Stimulated activated naive CD4-positive, alpha-beta T cell (primary cell): Measurements from ENCODE around the gene DPP10.
"Not testable (repeated sequence)": the region's sequence is repeated elsewhere in the genome, so short reads cannot be mapped to it uniquely, and the experiment has no call there.

Experiments
- DNase-seq, 6 experiments: peaks; one replicate each; lab custom pipeline; 2025; lab: John Stamatoyannopoulos, UW

Gene DPP10

DNA sequence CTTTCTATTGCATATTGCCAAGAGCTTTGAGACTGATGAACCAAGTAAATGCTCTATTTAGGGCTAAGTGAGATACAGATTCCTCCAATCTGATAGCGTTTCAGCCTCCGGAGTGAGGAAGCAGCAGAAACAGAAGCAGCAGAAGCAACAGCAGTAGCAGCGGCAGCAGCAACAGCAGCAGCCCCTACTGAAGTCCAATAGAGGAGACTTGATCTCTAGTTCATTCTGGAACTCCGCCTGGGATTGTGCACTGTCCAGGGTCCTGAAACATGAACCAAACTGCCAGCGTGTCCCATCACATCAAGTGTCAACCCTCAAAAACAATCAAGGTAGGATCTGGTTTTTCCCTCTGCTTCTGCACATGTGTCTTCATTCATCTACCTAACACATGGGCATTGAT lies at the start of gene DPP10:
Gene DPP10 (plus strand): TSS at position 132 of the 400 bp plus-strand sequence.
- DNase-seq, result no peak

DNA sequence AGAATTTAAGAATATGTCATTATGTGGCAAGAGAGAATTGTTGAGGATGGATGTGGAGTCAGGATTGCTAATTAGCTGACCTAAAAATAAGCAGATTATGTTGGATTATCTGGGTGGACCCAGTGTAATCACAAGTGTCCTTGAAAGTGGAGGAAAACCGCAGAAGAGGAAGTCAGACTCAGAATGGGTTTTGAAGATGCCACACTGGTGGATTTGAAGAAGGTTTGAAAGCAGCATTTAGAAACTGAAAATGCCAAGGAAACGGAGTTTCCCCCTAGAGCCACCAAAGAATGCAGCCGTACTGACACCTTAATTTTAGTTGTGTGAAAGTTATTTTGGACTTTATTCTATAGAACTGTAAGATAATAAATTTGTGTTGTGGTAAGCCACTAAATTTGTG lies 41.6 kb upstream of the DPP10 start:
- no peak for DNase-seq

DNA sequence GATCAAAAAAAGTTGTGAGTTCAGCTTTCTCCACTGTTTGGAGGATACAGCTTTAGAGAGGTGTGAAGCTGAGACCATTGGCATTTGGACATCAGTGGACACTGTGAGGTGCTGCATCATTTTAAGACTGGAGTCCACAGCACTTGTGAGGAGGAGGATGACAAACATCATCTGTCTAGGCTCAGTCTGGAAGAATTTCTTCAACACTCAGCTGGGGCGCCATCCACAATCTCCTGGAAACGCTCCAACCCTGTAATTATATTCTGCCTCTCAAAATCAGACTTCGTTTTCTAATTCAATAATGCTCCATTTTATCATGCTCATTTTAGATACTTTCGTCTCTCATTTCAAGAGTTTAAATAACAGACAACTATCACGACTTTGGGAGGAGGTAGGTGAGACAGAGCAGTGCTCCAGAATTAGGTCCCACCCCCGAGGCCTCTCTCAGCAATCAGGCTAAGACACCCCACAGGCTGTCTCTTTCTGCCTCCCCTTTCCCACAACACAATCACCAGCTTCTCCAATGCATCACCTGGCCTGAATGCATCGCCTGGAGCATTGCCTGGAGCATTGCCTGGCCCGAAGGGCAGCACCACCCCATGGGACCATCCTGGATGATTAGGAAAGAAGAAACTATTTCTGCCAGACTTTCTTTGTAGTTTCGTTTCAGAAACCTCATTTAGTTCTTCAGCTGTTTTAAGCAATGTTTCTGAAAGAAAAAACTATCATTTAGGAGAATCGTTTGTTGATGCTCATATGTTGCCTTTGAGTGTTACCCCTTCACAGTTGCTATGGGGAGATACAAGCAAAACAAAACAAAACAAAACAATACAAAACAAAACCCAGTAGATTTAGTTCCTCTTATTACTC lies 37.0 kb upstream of the DPP10 start:
- DNase-seq, result no peak

DNA sequence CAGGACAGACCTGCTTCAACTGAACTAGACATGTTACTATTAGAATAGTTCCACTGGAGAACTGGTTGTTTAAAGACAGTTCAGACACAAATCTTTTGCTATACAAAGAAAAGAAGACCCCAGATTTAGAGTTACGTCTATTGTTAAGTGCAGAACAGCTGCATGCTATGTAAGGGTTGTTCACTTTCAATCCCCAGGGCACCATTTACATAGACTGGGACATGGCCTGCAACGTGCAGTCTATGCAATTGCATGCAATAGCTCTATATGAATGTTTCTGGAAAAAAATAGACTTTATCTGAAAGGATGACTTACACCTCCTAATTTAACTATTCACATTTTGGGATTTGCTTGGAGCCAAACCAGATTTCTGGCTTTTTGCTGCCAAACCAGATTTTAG lies 36.1 kb upstream of the DPP10 start:
- DNase-seq, result no peak

DNA sequence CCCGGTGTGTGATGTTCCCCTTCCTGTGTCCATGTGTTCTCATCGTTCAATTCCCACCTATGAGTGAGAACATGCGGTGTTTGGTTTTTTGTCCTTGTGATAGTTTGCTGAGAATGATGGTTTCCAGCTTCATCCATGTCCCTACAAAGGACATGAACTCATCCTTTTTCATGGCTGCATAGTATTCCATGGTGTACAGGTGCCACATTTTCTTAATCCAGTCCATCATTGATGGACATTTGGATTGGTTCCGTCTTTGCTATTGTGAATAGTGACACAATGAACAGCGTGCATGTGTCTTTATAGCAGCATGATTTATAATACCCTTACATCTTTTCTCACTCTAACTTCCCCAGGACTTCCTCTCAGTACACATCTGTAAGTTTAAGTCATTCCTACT lies 35.1 kb upstream of the DPP10 start:
- not testable (repeated sequence) for DNase-seq

DNA sequence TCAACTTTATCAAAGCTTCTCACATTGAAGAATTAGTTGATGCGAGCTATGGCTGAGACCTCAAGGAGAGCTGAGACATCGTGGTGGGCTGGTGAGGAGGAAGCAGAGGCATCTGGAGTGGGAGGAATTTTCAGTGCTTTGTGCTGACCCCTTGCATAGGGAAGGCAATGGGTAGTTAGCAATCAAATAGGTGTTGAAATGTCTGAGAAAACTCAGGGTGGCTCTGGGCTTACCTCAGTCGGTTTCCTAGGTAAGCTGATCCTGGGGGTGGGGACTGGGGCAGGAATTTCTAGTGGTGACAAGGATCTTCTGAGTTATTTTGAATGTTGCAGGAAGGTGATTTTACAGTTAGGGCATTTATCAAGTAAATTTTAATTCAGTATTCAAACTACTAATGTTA lies 20.7 kb upstream of the DPP10 start:
- no peak for DNase-seq

DNA sequence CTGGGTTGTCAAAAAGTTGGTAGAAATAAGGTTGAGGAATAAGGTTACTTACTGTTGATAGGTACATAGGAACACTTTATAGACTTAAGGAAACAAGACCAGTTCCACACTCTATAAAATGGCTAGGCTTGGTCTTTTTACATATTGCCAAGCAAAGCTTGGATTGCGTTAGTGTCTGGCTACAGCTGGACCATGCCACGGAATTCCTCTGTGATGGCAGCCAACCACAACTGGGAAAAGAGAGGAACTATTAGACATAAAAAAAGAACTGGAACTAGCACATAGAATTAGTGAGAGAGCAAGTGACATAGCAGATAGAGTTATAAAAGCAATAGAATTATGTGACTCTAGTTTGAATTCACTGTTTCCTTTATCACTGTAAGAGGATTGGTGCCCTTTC lies 17.7 kb upstream of the DPP10 start:
- DNase-seq, result no peak

DNA sequence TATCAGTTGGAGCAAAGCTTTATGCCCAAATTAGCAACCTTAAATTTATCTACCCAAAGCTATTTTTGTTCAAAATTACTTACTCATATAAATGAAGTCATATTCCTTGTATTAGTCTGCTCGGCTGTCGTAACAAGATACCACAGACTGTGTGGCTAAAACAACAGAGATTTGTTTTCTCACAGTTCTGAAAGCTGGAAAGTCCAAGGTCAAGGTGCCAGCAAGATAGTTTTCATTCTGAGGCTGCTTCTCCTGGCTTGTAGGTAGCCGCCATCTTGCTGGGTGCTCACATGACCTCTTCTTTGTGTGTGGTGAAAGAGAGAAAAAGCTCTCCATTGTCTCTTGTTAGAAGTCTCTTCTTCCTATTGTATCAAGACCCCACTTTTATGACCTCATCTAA lies 15.7 kb upstream of the DPP10 start:
- DNase-seq, result no peak

DNA sequence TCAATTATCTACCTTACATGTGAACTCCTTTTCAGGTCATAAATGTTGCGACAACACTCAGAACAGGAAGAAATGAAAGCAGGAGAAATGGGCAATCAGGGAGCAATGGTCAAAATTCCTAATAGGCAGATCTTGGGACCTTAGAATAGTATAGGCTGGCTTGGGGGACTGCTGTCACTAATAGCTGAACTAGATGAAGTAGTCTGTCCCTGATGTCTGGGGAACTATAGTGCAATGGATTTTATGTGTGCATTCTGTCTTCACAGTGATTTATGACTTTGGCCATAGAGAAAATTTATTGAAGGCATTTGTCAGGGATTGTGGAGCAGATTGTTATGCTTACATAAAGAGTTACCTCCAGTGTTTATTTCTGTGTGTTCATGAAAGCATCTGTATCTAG lies 6.1 kb upstream of the DPP10 start:
- DNase-seq, result no peak

DNA sequence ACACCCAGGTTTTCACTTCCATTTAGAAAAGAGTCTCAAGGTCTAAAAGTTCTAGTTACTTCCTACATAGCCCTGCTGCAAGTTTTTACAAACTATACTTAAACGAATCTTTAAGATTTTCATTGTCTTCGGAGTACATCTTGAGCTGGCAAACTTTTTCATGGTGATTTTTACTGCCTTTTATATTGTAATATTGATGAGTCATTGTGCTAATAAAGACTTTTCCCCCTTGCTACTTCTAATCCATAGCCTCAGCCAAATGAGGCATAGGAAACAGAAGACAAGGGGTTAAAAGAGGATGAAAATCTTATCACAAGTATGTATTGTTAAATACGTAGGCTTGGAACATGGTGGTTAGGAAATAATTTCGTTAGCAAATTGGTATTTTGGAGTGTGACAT lies 4.1 kb downstream of the DPP10 start:
- no peak for DNase-seq

DNA sequence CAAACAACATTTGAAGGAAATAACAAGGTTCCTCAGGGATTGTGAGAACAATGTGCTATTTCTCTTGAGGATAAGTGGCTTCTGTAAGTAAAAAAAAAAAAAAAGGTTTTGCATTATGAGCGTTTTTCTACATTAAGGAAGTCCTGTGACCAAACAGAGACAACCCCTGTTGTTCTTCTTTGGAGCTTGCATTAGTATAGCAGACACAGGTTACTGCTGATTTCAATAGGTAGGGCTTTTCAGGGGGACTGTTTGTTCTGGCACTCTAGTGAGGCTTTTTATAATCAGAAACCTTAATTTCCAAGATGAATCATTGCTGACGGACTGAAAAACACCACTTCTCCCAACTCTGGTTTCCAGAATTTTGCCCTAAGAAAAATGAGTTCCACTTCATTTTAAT lies 8.2 kb downstream of the DPP10 start:
- DNase-seq, result no peak

DNA sequence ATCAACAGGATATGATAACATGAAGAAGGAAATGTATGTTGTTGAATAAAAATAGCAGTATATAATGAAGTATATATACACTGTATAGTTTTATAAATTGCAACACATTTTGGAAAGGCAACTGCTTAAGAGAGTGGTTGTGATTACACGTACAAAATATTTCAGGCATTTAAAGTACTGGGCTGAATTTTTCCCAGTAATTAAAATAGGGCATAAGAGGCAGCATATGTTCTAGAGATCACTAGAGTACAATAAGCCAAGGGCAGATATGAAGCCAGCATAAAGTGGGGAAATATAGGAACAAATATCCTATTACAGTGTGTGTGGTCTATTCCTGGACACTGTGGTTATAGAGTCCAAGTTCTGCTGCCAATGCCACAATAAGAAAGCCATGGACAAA lies 14.1 kb downstream of the DPP10 start:
- no peak for DNase-seq

DNA sequence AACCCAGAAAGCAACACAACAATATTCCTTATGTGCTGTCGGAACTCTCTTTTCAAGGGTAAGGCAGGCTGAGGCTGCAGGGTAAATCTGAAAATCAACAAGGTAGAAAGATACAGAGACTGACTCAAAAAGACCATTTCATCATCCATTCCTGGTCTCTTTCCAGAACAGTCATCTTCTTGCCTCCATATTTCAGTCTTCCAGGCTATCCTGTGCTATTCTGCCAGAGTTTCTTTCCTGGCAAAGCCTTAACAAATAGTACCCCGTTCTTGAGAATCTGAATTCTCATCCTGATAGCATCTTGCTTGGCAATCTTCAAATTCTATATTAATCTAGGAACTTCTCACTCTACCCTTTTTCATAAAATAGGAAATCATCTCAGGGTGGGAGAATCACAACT lies 15.5 kb downstream of the DPP10 start:
- DNase-seq, result no peak

DNA sequence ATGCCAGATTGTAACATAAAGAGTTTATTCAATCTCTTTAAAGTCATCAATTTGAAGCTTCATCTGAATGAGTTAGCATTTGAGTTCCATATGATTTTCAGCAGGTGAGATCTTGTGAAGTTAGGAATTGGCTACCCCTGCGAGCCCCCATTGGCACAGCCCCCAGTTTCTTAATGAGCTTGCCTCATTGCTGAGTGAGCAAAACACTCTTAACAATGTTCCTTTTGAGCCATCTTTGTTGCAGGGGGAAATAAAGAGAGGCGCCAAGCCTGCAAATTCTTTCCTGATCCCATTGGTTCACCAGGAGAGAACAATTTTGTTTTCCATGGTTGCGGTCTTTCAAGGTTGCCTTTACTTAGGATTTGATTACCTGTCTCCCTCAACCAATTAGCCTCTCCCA lies 18.7 kb downstream of the DPP10 start:
- DNase-seq, result no peak

DNA sequence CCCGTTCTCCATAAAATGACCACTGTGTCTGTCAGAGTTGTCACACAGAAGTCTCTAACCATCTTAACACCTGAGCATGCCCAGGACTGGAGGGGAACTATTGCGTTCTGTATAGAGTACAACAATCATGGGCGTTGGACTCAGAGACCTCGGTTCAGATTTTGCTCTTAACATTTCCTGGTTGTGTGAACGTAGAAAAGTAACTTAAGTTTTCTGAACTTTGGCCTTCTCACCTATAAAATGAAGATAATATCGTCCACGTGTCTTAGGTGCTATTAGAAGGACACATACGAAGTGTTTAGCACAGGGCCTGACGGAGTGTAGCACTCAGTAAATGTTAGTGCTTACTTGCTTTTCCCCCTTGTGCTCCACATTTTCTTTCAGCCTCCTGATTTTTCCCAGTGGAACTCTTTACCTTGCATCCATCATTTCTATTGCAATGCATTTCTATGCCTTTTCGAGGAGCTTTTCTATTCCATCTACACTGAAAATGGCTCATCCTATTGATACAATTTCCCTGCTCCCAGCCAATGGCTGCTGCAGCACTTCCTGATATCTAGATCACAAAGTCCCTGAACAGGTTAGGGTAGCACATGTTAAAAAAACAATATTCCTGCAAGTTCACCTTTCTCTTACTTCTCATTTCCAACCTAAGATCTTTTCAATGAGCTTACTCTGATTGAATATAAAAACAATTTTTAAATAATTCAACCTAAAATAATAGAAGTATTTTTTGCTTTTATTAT lies 22.7 kb downstream of the DPP10 start:
- DNase-seq, result no peak

DNA sequence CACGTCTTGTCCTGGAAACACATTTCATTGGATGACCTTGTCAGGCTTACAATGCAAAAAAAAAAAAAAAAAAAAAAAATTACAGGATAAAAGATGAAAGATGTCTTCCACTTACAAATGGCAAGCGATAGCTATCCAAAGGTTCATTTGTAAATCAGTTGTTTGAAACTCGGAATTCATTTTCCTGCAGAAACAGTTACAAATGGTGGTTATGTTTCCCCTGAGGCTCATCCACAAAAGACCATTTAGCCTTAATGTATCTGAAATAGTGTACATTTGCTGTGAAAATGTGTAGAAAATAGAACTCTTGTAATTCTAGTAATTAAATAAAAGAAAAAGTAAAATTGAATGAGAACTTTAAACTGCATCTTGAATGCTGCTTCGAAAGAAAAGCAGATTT lies 25.9 kb downstream of the DPP10 start:
- DNase-seq, result no peak

DNA sequence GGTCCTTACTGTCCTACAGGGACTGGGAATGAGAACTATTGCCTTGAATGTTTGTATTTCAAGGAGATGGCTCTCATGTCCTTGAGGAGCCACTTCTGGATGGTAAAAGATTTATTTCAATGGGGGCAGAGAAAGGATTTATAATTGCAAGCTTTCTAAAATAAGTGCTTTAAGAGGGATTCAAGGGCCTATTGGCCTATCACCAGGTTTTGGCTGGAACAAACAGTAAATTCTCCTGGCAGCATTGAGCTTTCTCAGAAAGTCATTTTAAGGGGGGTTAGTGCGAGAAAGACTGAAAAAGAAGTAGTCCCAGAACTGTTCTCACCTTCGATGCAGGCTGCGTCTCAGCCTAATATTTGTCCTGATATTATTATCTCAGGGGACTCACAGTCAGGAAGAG lies 29.8 kb downstream of the DPP10 start:
- no peak for DNase-seq

DNA sequence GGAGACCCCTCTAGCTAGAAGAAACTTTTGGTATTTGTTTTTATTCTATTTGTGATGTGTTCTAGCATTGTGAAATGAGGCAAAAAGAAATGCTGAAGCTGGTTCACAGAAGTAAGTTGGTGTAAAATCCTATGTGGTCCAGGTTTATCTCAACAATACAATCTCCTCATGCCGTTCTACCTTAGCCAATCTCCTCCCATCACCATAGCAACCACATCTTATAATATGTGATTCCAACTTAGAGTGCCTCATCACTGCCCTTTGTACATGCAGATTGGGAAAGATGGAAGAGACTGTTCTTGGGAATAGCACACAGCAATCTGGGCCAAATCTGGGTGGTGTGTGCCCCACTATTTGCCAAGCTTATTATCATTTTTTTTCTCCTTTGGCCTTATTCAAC lies 30.3 kb downstream of the DPP10 start:
- DNase-seq, result no peak

DNA sequence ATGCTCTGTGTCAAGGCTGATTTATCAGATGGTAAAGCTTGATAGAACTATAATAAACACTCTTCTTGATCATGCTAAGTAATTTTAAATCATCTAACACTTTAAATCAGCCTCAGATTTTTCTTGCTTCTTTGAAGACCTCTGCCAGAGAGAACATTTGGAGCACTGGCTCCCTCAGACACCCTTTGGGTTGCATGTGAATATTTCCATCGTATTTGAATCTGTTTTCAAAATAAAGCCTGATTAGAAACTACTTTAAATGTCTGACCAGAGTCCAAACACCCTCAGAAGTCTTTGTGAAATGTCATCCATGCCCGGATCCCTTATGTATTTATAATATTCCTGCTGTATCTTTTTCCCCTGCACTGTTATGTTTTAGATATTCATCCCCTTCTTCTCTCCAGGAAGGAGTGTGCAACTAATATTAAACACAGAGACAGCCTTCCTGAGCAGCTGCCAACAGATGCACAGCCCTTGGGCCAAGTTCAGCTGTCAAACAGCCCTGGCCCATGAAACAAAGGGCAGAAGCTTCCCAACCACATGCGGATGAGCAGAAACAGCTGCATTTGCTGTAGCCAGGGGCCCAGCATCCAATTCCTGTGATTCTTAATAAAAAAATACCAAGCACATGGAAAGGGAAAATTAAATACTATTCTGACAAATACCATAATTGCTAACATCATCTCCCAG lies 46.5 kb downstream of the DPP10 start:
- DNase-seq, result no peak

DNA sequence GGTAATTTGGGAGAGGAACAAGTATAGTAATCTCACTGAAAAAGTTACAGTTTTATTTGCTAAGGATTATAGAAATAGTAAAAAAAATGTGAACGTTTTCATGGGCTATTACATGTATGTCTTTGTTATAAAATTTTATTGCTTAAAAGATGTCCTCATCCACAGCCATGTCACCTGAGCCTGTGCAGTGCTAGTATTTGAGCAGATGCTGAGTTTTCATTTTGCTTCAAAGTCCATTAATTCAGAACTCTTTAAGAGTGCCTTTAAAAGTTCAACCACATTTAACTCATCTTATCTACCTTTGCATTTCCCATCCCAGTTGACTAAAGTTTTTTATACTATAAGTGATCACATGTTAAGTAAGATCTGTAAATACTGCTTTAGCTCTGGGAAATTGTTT lies 52.6 kb downstream of the DPP10 start:
- no peak for DNase-seq

DNA sequence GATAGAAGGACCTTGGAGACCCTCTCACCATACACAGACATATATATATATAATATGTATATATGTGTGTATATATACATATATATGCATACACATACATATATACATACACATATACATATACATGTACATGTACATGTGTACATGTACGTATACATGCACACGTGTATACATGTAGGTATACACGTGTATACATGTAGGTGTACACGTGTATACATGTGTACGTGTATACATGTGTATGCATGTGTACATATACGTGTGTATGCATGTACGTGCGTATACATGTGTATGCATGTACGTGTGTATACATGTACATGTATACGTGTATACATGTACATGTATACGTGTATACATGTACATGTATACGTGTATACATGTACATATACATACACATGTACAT lies 54.5 kb downstream of the DPP10 start:
- DNase-seq, result no peak

DNA sequence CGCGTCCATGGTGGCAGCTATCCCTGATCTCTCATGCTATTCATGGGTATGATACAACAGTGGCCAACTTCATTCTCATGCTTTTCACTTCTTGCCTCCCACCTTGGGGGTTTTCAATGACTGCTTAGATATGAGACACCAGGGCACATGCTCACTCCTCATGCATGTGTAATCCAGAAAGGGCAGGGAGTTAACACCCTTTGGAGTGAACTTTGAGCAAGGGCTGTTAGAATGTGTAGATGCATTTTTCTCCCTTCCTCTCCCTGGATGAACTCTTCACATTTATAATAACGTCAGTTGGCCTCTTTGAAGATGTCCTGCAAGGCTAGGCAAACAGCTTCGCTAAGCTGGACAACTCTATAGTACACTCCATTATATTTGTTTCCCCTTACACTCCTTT lies 56.7 kb downstream of the DPP10 start:
- no peak for DNase-seq

DNA sequence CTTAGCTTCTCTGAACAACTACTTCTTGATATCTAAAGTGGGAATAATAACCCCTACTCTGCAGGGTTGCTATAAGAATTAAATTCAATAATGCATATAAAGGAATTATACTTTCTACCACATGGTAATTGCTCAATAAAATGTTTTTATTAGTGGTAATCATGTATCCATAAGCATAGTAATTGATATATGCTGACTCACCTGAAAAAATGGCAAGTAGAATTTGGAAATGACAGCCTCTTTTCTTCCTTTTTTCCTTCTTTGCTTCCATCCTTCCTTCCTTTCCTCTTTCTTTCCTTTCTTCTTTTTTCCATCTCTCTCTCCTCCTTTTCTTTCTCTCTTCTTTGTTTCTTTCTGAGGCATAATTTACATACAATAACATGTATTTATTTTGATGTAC lies 65.3 kb downstream of the DPP10 start:
- no peak for DNase-seq
